ENCODE data around the gene BEST4. TPM values are rescaled to one million over a fixed set of nuclear protein-coding genes. Genes with fewer than 3 reads are reported as not detected.

Gene BEST4
- total and polyA plus RNA-seq, 2 of the 13 experiments (the other 11 are each of a cell fraction or from before 2014, with no cell fraction given): 0.77 to 1.4 TPM

GRCh38 chr1:44806704-44807363, 18.9 kb upstream of the BEST4 start, which contains the start of gene DYNLT4 (continued):
- TF ChIP-seq SOX13 (IDR thresholded peaks at IDR 0.05) (peak; percentile 0; the same call in 1 of the 2 replicates), SOX13 (CRISPR knock-in tag; conservative IDR thresholded peaks at IDR 0.05 in 1 of 2, IDR thresholded peaks at IDR 0.05 in 1 of 2) (0 out of 4 replicates have a peak, but pooled peaks of 1 of the 2 experiments have one; percentile 68), KLF9 (CRISPR knock-in tag; IDR thresholded peaks at IDR 0.05; ENCODE audit: low read depth) (no peak), TARDBP (CRISPR knock-in tag; IDR thresholded peaks at IDR 0.05) (no peak), E2F5 (CRISPR knock-in tag; conservative IDR thresholded peaks at IDR 0.05) (no peak), NAIF1 (CRISPR knock-in tag; IDR thresholded peaks at IDR 0.05; ENCODE audit: borderline replicate concordance) (no peak), KDM1A (CRISPR knock-in tag; IDR thresholded peaks at IDR 0.05) (no peak), WIZ (CRISPR knock-in tag; IDR thresholded peaks at IDR 0.05) (0 out of 2 replicates have a peak, but pooled peaks have one; percentile 0), MZF1 (CRISPR knock-in tag; IDR thresholded peaks at IDR 0.05; ENCODE audit: borderline replicate concordance) (0 out of 2 replicates have a peak, but pooled peaks have one; percentile 34), ATF3 (CRISPR knock-in tag; IDR thresholded peaks at IDR 0.05) (peak; percentile 4; the same call in 1 of the 2 replicates), IKZF5 (CRISPR knock-in tag; IDR thresholded peaks at IDR 0.05) (no peak; the same call in 1 of the 2 replicates), FOXM1 (CRISPR knock-in tag; IDR thresholded peaks at IDR 0.05) (no peak), ZNF572 (CRISPR knock-in tag; IDR thresholded peaks at IDR 0.05) (0 out of 2 replicates have a peak, but pooled peaks have one; percentile 66), CCAR2 (optimal IDR thresholded peaks at IDR 0.05; ENCODE audit: low read depth, low read length) (no peak), POLR2A (IDR thresholded peaks at IDR 0.05; ENCODE audit: insufficient read depth in 1 of 2, low read depth in 2 of 2, low read length in 2 of 2) (peak in 1 of 2 experiments; percentile 79; a peak in 1 of 4 replicates), ZNF101 (CRISPR knock-in tag; IDR thresholded peaks at IDR 0.05; ENCODE audit: borderline replicate concordance, low read depth) (no peak), HIC2 (CRISPR knock-in tag; IDR thresholded peaks at IDR 0.05; ENCODE audit: low read depth) (0 out of 2 replicates have a peak, but pooled peaks have one; percentile 29), YY1 (IDR thresholded peaks at IDR 0.05; ENCODE audit: insufficient read depth, insufficient replicate concordance, low read depth, low read length) (peak; percentile 65), MED13 (CRISPR knock-in tag; IDR thresholded peaks at IDR 0.05) (0 out of 2 replicates have a peak, but pooled peaks have one; percentile 10)
- TF ChIP-seq, protein P1, sequence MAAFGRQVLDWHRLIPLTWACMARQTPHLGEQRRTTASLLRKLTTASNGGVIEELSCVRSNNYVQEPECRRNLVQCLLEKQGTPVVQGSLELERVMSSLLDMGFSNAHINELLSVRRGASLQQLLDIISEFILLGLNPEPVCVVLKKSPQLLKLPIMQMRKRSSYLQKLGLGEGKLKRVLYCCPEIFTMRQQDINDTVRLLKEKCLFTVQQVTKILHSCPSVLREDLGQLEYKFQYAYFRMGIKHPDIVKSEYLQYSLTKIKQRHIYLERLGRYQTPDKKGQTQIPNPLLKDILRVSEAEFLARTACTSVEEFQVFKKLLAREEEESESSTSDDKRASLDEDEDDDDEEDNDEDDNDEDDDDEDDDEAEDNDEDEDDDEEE (CRISPR knock-in tag; IDR thresholded peaks at IDR 0.05): no peak
- TF ChIP-seq, protein P2, sequence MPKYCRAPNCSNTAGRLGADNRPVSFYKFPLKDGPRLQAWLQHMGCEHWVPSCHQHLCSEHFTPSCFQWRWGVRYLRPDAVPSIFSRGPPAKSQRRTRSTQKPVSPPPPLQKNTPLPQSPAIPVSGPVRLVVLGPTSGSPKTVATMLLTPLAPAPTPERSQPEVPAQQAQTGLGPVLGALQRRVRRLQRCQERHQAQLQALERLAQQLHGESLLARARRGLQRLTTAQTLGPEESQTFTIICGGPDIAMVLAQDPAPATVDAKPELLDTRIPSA (CRISPR knock-in tag; IDR thresholded peaks at IDR 0.05; ENCODE audit: borderline replicate concordance): 0 out of 2 replicates have a peak, but pooled peaks have one; percentile 48
- TF ChIP-seq, protein P3, sequence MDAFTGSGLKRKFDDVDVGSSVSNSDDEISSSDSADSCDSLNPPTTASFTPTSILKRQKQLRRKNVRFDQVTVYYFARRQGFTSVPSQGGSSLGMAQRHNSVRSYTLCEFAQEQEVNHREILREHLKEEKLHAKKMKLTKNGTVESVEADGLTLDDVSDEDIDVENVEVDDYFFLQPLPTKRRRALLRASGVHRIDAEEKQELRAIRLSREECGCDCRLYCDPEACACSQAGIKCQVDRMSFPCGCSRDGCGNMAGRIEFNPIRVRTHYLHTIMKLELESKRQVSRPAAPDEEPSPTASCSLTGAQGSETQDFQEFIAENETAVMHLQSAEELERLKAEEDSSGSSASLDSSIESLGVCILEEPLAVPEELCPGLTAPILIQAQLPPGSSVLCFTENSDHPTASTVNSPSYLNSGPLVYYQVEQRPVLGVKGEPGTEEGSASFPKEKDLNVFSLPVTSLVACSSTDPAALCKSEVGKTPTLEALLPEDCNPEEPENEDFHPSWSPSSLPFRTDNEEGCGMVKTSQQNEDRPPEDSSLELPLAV (CRISPR knock-in tag; conservative IDR thresholded peaks at IDR 0.05; ENCODE audit: low read depth): no peak

Measured in HepG2 (cell line).